H1 (cell line): ENCODE measurements around the gene PTGIS. TPM values are rescaled to one million over a fixed set of nuclear protein-coding genes. Genes with fewer than 3 reads are reported as not detected.

Source experiments
- SUZ12 ChIP-seq: fragments of 200-600 bp; sonication (generic); IDR thresholded peaks from 2 replicates; pipeline ENCODE4 v1.6.1; 2012; ENCODE audit warnings: mild to moderate bottlenecking, inconsistent platforms, low read length, moderate library complexity, mixed read lengths
- polyA plus RNA-seq, 7 experiments: library from polyadenylated mRNA; depleted of rRNA in 3 of 7; stranded (reverse) in 5 of 7; unstranded in 2 of 7; fragments of >200 nt in 5 of 7; fragments of 200-250 nt in 2 of 7; gene quantifications; 1 replicate in 5 of 7; 2 replicates in 1 of 7; 4 replicates in 1 of 7; pipeline versions ENCODE4 v1.2.1 to v1.2.3, GENCODE V29; 2011 to 2013; ENCODE audit warnings: missing spikeins in 2 of 7, mixed read lengths in 2 of 7
- total RNA-seq: library from RNA; stranded (reverse); fragmentation: NEBNext Ultra II Directional; extraction: Animal tissue kit (Norgen Biotek cat#: 25700); gene quantifications from 2 replicates; pipeline ENCODE4 v1.2.1, GENCODE V29; 2021

The PTGIS gene
- total and polyA plus RNA-seq, 2 of the 8 experiments (the other 6 are each of a cell fraction or from before 2014, with no cell fraction given): 29.9 to 35.5 TPM

DNA sequence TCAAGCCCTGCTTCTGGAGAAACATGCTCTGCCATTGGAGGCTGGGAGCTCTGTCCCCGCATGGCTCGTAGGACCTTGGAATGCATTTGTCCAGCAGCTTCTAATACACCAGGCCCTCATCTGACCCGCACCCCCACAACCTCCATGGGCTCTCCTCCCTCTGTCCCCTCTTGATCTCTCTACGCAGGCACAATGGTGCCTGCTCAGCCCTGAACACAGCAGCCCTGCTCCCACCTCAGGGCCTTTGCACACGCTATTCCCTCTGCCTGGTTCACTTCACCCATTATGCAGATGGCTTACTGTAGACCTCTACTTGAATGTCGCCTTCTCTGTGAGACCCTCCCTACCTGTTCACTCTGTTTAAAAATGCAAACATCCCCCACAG lies 27.0 kb upstream of the PTGIS start (continued):
- no peak for TF ChIP-seq SUZ12
